Measurements from ENCODE around the gene USP24. TPM values are rescaled to one million over a fixed set of nuclear protein-coding genes. Genes with fewer than 3 reads are reported as not detected.

The USP24 gene
- total RNA-seq, 4 donors from 2014 or later: 20.9 to 58.6 (median 40.5) TPM

- peak in 1 of 2 donors; percentile 65 for DNase-seq (ENCODE audit: low spot score in 2 of 2)
- no peak overlapping the region for H3K4me3 ChIP-seq (ENCODE audit: low read depth, poor library complexity, severe bottlenecking)
- intact Hi-C loops (cut with DNase I; ENCODE audit: low total_unique reads): no loop called here
- whole genome bisulfite sequencing, 2 donors: 77% methylated on average over 12 of the region's 12 CpGs
- TF ChIP-seq POLR2A (IDR thresholded peaks at IDR 0.05): no peak
- no peak for TF ChIP-seq CTCF (IDR thresholded peaks at IDR 0.05)
Measured at GRCh38 chr1:55055084-55055882, 159.9 kb downstream of the USP24 start.

- WGBS, 2 donors: 91 to 97% methylated on average over 5 of the region's 5 CpGs
- intact Hi-C loops (cut with DNase I; ENCODE audit: low total_unique reads): no loop called here
- no peak for TF ChIP-seq CTCF (IDR thresholded peaks at IDR 0.05)
- no peak for TF ChIP-seq POLR2A (IDR thresholded peaks at IDR 0.05)
- DNase-seq (ENCODE audit: low spot score in 2 of 2): peak in 1 of 2 donors; percentile 70
- H3K4me3 ChIP-seq (ENCODE audit: low read depth, poor library complexity, severe bottlenecking): no peak overlapping the region
Measured at GRCh38 chr1:55054396-55054795, 160.8 kb downstream of the USP24 start.

- H3K4me3 ChIP-seq (ENCODE audit: low read depth, poor library complexity, severe bottlenecking): no peak overlapping the region
- peak in 1 of 2 donors; percentile 68 for DNase-seq (ENCODE audit: low spot score in 2 of 2)
- TF ChIP-seq POLR2A (IDR thresholded peaks at IDR 0.05) (no peak), CTCF (IDR thresholded peaks at IDR 0.05) (no peak)
- WGBS, 2 donors: 79 to 83% methylated on average over 6 to 7 of the region's 7 CpGs
- intact Hi-C loops (cut with DNase I; ENCODE audit: low total_unique reads): no loop called here
Measured at GRCh38 chr1:55053265-55053954, 161.8 kb downstream of the USP24 start.

GRCh38 chr1:55052221-55053142 lies 162.7 kb downstream of the USP24 start:
- H3K4me3 ChIP-seq (ENCODE audit: low read depth, poor library complexity, severe bottlenecking): no peak overlapping the region
- no peak for DNase-seq (ENCODE audit: low spot score in 2 of 2)
- 89 to 90% methylated on average over 29 of the region's 29 CpGs for WGBS, 2 donors
- no peak for TF ChIP-seq CTCF (IDR thresholded peaks at IDR 0.05)
- no peak for TF ChIP-seq POLR2A (IDR thresholded peaks at IDR 0.05)
- intact Hi-C loops (cut with DNase I; ENCODE audit: low total_unique reads): no loop called here

GRCh38 chr1:55051621-55052020 lies 163.5 kb downstream of the USP24 start:
- DNase-seq (ENCODE audit: low spot score in 2 of 2): no peak
- intact Hi-C loops (cut with DNase I; ENCODE audit: low total_unique reads): no loop called here
- no peak overlapping the region for H3K4me3 ChIP-seq (ENCODE audit: low read depth, poor library complexity, severe bottlenecking)
- TF ChIP-seq POLR2A (IDR thresholded peaks at IDR 0.05): no peak
- no peak for TF ChIP-seq CTCF (IDR thresholded peaks at IDR 0.05)
- WGBS, 2 donors: 76 to 86% methylated on average over 9 of the region's 9 CpGs

Measured in lower leg skin (tissue), 4 donors.